ENCODE results near the gene RFC3.

RFC3 gene

DNA sequence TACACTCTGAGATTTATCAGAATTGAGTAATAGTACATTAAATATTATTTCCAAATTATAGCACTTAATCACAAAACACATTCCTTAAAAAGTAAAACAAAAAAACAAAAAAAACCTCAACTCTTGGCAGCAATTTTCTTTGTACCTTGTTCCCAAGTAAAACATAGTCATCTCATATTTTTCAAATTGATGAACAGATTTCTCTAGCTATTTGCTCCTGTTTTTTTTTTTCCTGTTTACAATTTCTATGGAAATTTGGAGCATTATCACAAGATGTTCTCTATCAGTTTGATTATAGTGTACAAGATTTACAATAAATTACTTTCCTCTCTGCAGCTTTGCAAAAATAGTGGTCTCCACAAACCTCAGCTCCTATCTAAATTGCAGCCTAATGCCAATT lies 25.0 kb downstream of the RFC3 start:
- ChIA-PET CTCF (interaction anchor here (0.9 to 1.7 kb wide), 4 partner anchors 9 to 25 kb away, joined by 3 to 11 read pairs (median 4); partner anchors contain the start of gene RFC3), POLR2A (no interaction called here)
- no peak for DNase-seq (ENCODE audit: extremely low spot score)
- TF ChIP-seq, protein P1, sequence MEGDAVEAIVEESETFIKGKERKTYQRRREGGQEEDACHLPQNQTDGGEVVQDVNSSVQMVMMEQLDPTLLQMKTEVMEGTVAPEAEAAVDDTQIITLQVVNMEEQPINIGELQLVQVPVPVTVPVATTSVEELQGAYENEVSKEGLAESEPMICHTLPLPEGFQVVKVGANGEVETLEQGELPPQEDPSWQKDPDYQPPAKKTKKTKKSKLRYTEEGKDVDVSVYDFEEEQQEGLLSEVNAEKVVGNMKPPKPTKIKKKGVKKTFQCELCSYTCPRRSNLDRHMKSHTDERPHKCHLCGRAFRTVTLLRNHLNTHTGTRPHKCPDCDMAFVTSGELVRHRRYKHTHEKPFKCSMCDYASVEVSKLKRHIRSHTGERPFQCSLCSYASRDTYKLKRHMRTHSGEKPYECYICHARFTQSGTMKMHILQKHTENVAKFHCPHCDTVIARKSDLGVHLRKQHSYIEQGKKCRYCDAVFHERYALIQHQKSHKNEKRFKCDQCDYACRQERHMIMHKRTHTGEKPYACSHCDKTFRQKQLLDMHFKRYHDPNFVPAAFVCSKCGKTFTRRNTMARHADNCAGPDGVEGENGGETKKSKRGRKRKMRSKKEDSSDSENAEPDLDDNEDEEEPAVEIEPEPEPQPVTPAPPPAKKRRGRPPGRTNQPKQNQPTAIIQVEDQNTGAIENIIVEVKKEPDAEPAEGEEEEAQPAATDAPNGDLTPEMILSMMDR (IDR thresholded peaks at IDR 0.05; ENCODE audit: control extremely low read depth, extremely low read depth, low read depth, missing control alignments), result no peak

DNA sequence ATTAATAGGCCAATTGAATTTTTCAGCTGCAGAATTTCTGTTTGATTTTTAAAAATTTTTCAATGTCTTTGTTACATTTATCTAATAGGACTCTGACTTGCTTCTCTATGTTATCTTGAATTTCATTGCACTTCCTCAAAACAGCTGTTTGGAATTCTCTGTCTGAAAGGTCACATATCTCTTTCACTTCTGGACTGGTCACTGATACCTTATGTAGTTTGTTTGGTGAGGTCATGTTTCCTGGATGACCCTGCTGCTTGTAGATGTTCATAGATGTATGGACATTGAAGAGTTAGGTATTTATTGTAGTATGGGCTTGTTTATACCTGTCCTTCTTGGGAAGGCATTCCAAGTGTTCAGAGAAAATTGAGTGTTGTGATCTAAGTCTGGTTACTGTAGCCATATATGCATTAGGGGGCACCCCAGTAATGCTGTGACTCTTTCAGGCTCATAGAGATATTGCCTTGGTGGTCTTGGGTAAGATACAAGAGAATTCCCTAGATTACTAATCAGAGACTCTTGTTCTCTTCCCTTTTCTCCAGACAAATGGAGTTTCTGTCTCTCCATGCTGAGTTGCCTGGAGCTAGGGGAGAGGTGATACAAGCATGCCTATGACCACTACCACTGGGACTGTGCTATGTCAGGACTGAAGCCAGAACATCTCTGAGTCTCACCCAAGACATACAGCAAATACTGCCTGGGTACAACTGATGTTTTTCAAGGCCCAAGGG lies 27.8 kb downstream of the RFC3 start:
- ChIA-PET CTCF (interaction anchor here (1.6 to 1.8 kb wide), 2 partner anchors 8 to 17 kb away, joined by 4 read pairs; no protein-coding TSS in a partner anchor), POLR2A (no interaction called here)
- TF ChIP-seq, protein P1 (IDR thresholded peaks at IDR 0.05; ENCODE audit: control extremely low read depth, extremely low read depth, low read depth, missing control alignments), result no peak
- no peak for DNase-seq (ENCODE audit: extremely low spot score)

DNA sequence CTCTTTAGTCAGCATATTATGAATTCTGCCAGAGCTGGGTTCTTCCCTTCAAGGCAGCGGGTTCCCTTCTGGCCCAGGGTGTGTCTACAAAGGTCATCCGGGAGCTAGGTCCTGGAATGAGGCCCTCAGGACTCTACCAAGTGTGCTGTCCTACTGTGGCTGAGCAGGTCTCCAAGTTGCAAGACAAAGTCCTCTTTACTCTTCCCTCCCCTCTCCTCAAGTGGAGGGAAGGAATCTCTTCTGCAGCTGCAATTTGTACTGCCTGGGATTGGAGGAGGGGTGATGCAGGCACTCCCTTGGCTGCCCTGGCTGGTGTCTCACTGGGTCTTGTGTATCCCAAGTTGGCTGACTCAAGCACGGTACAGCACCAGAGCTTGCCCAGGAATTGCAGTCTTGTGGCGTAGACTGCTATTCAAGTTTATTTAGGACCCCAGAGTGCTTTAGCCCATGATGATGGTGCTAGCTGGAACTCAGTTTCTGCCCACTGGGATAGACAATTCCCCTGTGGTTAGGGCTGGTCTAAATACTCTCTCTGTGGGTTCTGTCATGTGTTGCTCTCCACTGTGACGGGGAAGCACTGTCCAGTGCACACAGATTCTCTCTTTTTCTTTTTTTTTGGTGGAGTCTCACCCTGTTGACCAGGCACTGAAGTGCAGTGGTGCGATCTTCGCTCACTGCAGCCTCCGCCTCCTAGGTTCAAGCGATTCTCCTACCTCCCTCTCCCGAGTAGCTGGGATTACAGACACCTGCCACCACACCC lies 28.5 kb downstream of the RFC3 start:
- ChIA-PET POLR2A (no interaction called here), CTCF (interaction anchor here (0.9 to 1.8 kb wide), 3 partner anchors 8 to 21 kb away, joined by 3 to 4 read pairs (median 4); no protein-coding TSS in a partner anchor)
- no peak for DNase-seq (ENCODE audit: extremely low spot score)
- TF ChIP-seq, protein P1 (IDR thresholded peaks at IDR 0.05; ENCODE audit: control extremely low read depth, extremely low read depth, low read depth, missing control alignments), result no peak

DNA sequence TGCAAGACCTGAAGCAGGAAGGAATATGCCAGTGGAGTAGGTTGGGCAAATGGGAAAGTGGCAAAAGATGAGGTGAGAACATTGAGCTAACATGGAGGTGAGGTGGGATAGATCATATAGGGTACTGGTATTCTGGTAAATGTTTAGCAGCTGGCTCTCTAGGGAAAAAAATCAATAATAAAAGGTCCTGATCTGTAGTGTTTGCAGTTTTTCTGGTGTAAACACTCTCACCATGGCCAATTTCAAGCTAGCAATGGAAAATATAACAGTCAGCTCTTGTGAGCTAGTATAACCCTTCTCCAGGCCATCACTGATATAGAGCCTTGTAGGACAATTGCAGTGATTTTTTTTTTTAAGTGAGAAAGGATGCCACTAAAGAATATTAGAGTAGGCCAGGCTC lies 31.3 kb downstream of the RFC3 start:
- TF ChIP-seq, protein P1 (IDR thresholded peaks at IDR 0.05; ENCODE audit: control extremely low read depth, extremely low read depth, low read depth, missing control alignments), result no peak
- POLR2A ChIA-PET, result no interaction called here
- no peak for DNase-seq (ENCODE audit: extremely low spot score)
- CTCF ChIA-PET, result interaction anchor here (1.1 to 1.9 kb wide), 3 partner anchors 13 to 306 kb away, joined by 4 to 5 read pairs (median 4); no protein-coding TSS in a partner anchor

DNA sequence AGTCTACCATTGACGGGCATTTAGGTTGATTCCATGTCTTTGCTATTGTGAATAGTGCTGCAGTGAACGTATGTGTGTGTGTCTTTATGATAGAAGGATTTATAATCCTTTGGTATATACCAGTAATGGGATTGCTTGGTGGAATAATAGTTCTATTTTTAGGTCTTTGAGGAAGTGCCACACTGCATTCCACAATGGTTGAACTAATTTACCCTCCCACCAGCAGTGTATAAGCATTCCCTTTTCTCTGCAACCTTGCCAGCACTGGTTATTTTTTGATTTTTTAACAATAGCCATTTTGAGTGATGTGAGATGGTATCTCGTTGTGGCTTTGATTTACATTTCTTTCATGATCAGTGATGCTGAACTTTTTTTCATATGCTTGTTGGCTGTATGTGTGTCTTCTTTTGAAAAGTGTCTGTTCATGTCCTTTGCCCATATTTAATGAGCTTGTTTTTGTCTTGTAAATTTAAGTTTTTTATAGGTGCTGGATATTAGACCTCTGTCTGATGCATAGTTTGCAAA lies 37.5 kb downstream of the RFC3 start:
- CTCF ChIA-PET, result no interaction called here
- TF ChIP-seq, protein P1 (IDR thresholded peaks at IDR 0.05; ENCODE audit: control extremely low read depth, extremely low read depth, low read depth, missing control alignments), result no peak
- POLR2A ChIA-PET, result no interaction called here
- no peak for DNase-seq (ENCODE audit: extremely low spot score)

DNA sequence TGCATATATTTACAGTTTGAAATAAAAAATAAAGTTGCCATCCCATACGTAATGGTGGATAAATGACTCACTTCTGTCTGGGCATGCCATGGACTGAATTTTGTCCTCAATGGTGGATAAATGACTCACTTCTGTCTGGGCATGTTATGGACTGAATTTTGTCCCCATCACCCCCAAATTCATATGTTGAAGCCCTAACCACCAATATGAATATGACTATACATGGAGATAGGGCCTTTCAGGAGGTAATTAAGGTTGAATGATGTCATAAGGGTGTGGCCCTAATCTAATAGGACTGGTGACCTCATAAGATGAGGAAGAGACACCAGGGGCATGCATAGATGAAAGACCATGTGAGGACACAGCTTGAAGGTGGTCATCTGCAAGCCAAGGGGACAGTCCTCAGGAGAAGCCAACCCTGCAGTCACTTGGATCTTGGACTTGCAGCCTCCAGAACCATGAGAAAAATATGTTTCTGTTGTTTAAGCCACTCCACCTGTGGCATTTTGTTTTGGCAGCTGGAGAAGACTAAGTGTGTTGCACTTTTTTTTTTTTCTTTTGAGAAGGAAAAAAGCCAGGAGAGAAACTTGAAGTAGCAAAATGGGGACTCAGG lies 41.8 kb downstream of the RFC3 start:
- ChIA-PET POLR2A (no interaction called here), CTCF (no interaction called here)
- no peak for DNase-seq (ENCODE audit: extremely low spot score)
- TF ChIP-seq, protein P1 (IDR thresholded peaks at IDR 0.05; ENCODE audit: control extremely low read depth, extremely low read depth, low read depth, missing control alignments), result no peak
